Measurements from ENCODE around the gene WNT3.
A peak's percentile ranks its signal among the peaks of the same experiment; 100 is the strongest.
"Not testable (repeated sequence)": the region's sequence is repeated elsewhere in the genome, so short reads cannot be mapped to it uniquely, and the experiment has no call there.

WNT3 gene

DNA sequence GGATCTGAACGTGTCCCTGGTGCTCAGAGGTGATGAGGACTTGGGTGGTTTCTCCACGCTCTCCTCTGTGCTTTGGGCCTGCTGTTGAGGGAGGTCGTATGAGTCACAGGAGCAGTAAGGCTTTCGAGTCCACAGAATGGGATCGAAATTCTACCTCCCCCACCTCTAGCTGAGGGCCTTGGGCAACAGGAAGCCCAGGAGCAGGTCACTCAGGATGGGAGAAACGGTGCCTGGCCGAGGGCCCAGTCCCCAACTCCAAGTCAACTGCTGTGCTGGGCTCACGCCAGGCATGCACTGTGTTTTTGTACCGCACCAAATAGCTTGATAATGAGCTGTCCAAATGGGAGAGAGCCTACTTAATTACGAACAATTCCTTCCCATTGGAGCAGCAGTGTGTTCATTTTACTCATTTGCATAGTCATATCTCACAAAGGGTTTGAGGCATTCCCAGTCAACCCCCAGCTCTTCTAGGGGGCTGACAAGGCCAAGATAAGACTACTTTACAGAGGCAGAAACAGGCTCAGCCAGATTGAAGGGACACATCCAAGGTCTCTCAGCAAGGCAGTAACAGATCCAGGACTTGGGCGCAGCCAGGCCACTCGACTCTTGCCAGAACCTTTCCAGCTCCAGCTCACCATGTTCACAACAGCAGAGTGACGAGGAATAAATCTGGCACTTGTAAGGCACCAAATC lies 53.6 kb downstream of the WNT3 start:
- peak; percentile 49 for DNase-seq (ENCODE audit: low spot score)

DNA sequence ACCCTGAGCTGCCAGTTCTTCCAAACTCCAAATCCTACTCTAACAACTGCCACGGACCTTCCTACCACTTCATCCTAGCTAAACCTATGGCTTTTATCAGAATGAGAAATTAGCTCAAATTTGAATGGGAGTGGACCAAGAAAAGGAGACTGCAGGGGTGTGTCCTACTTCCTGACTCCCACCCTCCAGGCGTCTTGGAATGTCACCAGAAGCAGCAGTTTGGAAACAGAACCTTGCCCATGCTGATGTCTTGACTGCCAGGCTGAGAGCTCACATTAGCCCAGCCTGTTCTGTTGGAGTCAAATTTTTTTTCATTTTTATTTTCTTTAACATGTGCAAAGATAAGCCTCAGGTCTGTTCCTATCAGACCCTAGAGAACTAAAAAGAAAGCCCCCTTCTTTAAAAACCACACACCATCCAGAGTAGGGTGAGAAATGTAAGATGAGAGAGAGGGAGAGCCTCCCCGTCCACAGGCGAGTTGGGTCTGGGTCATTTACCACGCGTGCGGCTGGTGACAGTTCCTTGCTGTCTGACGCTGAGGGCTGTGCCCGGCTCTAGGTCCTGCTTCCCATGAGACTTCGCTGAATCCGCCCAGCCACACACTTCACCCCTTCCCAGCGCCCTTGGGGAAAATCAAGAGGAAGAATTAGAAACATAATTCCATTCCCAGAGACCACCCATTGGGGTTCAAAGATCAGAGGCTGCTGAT lies 54.3 kb downstream of the WNT3 start:
- no peak for DNase-seq (ENCODE audit: low spot score)

GRCh38 chr17:46763416-46763815 lies 55.1 kb downstream of the WNT3 start:
- DNase-seq (ENCODE audit: low spot score) = no peak

GRCh38 chr17:46759141-46759540 lies 59.4 kb downstream of the WNT3 start:
- no peak for DNase-seq (ENCODE audit: low spot score)

- DNase-seq (ENCODE audit: low spot score) = no peak
These were observed 59.9 kb downstream of the WNT3 start for GRCh38 chr17:46758614-46759013.

DNA sequence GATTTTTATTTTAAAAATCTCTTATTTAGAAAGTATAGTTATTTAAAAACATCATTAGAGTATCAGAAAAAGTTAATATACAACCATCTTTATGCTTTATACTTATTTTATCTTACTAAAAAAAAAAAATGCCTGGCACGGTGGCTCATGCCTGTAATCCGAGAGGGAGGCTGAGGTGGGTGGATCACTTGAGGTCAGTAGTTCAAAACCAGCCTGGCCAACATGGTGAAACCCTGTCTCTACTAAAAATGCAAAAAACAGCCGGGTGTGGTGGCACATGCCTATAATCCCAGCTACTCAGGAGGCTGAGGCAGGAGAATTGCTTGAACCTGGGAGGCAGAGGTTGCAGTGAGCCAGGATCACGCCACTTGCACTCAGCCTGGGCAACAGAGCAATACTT lies 60.9 kb downstream of the WNT3 start:
- DNase-seq (ENCODE audit: low spot score) = not testable (repeated sequence)

DNA sequence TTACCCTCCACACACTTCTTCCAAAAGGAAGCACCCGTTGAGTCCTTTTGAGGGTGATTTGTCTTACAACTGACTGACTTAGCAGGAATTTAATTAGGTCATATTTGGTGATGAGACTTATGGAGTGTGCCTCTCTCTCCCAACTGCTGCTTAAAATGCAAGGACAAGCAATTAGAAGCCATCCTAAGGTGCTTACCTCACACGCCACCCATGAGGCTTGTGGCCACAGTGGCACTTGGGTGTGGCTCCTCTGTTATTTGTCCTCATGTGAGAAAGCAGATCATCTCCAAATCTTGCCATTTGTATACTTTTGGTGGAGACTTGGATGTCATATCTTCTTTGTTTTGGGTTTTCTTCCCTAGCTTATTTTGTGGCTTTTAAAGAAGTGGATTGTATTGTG lies 61.6 kb downstream of the WNT3 start:
- no peak for DNase-seq (ENCODE audit: low spot score)

DNA sequence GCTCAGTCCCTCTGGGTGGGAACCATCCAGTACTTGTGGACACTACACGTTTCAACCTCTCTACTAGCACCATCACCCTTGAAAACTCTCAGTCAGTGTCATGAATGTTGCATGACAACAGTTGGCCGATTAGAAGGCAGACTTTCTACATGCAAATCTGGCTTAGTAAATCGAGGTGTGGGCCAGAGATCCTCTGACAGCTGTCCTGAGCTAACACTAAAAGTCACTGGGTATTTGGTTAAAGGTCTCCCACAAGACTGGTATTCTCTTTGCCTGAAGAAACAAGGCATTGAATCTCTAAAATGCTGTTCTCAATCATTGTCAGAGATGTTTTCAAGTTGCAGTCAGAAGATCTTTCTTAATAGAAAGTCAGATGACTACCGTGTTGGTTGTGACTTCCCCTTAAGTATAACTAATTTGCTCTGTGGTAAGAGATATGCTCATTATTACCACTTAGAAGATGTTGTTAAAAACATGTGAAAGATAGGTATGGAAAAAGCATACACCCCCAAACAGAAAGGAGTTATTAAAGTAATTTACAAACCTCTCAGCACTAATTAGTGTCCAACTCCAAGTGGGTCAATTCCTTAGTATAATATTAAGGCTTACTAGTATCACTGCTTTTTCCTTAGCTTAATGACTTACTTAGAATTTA lies 62.3 kb downstream of the WNT3 start:
- DNase-seq (ENCODE audit: low spot score) = no peak

- no peak for DNase-seq (ENCODE audit: low spot score)
These were observed 64.7 kb downstream of the WNT3 start for GRCh38 chr17:46753776-46754175.

DNA sequence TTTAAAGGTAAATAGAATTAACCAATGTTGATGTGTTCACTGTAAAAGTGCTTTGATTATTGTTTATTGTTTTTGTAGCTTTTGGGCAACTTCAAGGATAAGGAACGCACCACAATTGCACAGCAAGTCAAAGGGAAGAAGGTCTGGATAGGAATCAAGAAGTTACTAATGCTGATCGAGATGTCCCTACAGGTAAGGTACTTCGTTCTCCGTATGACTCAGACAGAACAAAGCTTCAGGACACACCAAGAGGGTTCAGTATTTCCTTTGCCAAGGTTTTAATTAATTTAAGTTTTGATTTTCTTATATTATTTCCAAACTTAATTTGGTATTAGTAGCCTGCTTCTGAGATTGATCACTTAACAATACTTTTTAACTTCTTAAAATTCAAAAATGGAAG lies 67.1 kb downstream of the WNT3 start:
- no peak for DNase-seq (ENCODE audit: low spot score)

DNA sequence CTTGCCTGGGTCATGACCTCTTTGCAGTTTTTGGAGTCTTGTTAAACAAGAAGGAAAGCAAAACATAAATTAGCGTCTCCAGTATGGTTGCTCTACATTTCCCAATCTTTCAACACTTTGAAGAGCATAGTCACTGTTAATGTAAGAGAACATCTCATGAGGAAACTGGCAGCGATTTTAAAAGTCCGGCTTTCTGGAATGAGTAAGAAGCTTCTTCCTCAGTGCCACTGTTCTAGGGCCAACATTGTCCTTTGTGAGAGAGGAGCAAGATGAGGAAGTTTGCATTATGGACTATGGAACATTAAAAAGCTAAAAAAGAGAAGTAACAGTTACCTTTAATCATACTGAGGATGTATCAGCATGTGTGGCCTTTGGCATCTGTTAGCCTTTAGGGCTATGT lies 73.1 kb downstream of the WNT3 start:
- no peak for DNase-seq (ENCODE audit: low spot score)

- no peak for DNase-seq (ENCODE audit: low spot score)
These were observed 74.1 kb downstream of the WNT3 start for GRCh38 chr17:46744441-46744840.

GRCh38 chr17:46742565-46743270 lies 75.8 kb downstream of the WNT3 start:
- DNase-seq (ENCODE audit: low spot score) = peak; percentile 20

DNA sequence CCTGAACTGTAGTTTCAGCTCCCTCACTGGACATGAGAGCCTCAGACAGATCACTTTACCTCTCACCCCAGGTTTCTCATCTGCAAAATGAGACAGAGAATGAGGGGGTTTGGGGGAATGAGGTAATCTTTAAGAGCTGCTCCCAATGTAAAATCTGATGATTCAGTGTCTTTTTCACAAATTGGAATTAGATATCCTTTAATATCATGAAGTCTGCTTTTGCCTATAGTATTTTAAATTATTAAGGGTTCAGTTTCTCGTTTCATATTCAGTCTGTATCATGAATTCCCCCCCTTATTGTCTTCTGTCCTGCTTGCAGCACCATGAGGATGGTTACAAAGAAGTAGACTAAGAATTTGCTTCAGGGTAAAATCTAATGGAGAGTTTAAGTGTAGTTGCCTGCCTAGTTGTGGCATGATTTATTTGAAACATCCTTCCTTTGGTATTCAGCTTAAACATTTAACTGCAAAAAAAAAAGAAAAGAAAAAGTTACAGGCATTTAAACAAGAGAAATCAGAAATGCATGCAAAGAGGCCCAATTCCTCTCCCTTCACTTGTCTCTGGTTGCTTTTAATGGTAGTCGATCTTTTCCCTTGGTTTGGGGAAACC lies 77.3 kb downstream of the WNT3 start:
- DNase-seq (ENCODE audit: low spot score) = no peak

DNA sequence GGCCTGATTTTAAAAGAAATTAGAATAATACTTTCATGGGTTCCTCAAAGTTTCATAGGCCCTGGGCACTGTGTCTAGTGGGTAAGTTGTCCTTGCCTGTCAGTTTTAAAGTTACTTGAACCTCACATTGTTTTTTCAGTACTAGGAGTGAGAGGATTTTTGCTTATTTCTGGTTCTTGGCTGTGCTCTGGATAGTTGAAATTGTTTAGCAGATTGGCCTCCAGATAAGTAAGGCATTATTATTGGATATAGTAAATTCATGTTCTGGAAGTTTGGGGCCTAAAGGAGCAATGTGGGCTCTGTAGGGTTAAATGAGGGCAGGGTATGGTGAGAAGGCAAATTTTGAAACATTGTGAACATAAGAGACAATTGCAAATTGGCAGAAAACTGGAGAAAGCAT lies 78.5 kb downstream of the WNT3 start:
- no peak for DNase-seq (ENCODE audit: low spot score)

DNA sequence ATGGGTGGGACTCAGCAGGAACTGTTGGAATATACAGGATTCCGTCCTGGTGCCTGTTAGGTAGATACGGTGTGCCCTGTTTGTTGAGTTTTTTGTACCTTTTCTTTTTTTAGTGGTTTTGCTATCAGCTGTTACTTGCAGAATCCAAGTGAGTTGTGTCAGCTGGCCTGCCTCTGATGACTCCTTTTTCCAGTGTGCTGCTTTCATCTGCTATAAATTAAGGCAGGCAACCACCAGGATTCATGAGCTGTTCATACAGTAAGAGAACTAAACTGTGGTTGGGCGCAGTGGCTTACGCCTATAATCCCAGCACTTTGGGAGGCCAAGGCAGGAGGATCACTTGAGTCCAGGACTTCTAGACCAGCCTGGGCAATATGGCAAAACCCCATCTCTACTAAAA lies 79.9 kb downstream of the WNT3 start:
- no peak for DNase-seq (ENCODE audit: low spot score)

DNA sequence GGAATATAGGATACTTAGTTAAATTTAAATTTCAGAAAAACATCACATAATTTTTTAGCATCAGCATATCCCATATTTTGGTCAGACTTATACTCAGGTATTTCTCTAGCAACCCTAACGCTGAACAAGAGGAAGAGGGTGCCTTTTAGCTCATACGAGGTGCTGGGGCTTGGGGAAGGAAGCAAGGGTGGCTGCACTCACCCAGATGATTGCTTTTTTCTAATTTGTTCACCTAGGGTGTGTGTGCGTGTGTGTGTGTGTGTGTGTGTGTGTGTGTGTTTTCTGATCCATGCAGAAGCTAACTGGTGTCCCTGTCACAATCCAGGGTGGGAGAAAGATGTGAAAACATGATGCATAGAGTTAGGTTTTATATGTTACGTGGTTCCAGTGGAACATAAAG lies 81.2 kb downstream of the WNT3 start:
- no peak for DNase-seq (ENCODE audit: low spot score)

DNA sequence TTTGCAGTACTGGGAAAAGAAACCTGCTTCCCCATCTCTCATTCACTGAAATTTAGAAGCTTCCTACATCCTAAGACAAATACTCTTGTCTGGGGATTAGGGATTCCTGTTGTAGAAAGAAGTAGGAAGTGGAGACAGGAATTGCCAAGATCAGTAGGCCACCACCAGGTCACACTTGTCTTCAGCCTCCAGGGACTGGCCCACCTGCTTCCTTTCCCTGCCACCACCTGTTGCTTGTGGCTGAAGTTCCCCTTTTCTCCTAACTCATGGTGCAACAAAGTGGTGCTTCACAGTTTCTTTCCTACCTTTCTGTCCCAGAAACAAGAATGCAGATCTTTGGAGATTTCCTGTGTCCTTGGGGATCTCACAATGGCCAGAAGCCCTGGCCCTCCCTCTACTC lies 82.4 kb downstream of the WNT3 start:
- DNase-seq (ENCODE audit: low spot score) = no peak

DNA sequence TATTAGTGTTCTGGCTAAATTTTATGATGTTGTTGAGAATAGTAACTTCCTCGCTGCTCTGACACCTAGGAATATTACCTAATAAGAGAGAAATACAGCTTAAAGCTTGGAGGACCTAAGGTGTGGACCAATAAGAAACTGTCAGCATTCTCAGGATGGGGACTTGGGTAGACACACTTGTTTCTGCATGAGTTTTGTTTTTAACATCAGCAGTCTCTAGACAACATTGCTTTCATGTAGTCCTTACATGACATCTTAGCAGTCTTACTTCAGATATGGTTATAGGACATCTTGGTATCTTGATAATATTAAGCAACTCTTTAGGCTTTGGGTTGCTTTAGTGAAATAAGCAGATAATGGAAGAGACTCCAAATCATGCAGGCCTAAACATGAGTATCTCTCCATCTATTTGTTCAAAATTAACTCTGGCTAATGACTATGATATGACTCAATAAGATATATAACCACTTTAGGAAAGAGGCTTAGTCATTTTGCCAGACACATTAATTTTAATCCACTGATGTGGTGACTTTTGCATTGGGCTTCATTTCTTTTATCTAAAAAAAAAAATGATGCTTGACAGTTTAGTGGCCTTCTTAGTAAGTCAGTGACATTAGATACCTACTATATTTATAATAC lies 84.5 kb downstream of the WNT3 start:
- no peak for DNase-seq (ENCODE audit: low spot score)

- DNase-seq (ENCODE audit: low spot score) = peak; percentile 37
These were observed 85.6 kb downstream of the WNT3 start for GRCh38 chr17:46732754-46733398.

DNA sequence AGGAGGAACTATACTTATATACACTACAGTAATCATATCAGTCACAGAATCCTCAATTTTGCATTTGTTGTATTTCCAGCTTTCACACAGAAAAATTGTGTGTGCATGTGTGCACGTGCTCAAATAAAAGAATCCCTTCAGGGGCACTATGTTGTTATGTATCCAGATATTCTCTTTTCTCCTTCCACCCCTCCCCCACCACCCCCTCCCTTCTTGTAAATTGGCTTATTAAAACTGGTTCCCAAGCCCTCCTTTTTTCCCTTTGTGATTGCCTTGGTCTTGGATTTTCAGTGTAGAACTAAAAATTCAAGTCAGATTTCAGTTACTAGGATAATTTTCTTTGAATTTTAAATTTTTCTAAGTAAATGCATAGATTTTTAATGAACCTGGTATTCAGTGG lies 86.3 kb downstream of the WNT3 start:
- no peak for DNase-seq (ENCODE audit: low spot score)
